C4-2B (cell line): ENCODE data around the gene CDH23.

Experiments
- CTCF ChIP-seq: fragments of 450-650 bp; conservative IDR thresholded peaks from 2 replicates; pipeline ENCODE4 v1.5.1; 2017; ENCODE audit warnings: mild to moderate bottlenecking
- ZFX ChIP-seq: fragments of 450-650 bp; IDR thresholded peaks from 2 replicates; pipeline ENCODE4 v1.6.1; 2017

DNA sequence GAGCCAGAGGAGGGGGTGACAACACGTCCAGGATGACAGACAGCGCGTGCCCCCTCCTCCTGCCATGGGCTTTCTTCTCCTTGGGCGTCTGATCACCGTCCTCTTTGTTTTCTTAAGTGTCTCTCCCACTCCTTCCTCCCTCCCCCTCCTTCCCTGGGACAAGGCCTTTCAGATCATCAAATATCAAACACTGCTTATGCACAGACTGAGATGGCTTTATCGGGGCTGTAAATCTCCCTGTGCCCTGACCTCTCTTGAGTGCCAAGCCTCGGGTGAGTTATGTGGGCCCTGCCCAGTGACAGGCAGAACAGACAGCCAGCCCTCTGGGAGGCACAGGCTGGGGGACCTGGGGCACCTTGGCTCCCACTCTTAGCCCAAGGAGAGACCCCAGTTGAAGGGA lies 206.4 kb downstream of the CDH23 start:
- TF ChIP-seq CTCF (no peak), ZFX (no peak)
